Calu3 (cell line): ENCODE data around the gene CDC42BPB. TPM values are rescaled to one million over a fixed set of nuclear protein-coding genes. Genes with fewer than 3 reads are reported as not detected.

Experiments used
- BruUV-seq: library from RNA; stranded (reverse); fragments of 400-500 nt; replicated peaks from 2 replicates; lab custom pipeline; 2021; lab: Mats Ljungman, UMichigan
- CTCF ChIA-PET: fragments of 300-600 bp; sonication (Branson Sonifier 250); formaldehyde crosslinking; loops from one replicate; lab custom pipeline; 2022; ENCODE audit warnings: antibody characterized with exemption; lab: Charles Lee
- DNase-seq: peaks from one replicate; pipeline ENCODE4 v3.0.0; 2022
- H3K27ac Mint-ChIP-seq: one replicate; pipeline ENCODE4 v1.8.0; 2022; ENCODE audit warnings: mixed read lengths; ENCODE audit not compliant: unreplicated experiment
- H3K27me3 Mint-ChIP-seq: one replicate; pipeline ENCODE4 v1.8.0; 2022; ENCODE audit warnings: mixed read lengths; ENCODE audit not compliant: unreplicated experiment
- H3K36me3 Mint-ChIP-seq: one replicate; pipeline ENCODE4 v1.8.0; 2022; ENCODE audit warnings: mild to moderate bottlenecking, moderate library complexity, mixed read lengths; ENCODE audit not compliant: insufficient read depth, unreplicated experiment
- H3K4me1 Mint-ChIP-seq: one replicate; pipeline ENCODE4 v1.8.0; 2022; ENCODE audit warnings: mild to moderate bottlenecking, low read depth, mixed read lengths; ENCODE audit not compliant: unreplicated experiment
- H3K4me3 Mint-ChIP-seq: one replicate; pipeline ENCODE4 v1.8.0; 2022; ENCODE audit warnings: mild to moderate bottlenecking, low read depth, moderate library complexity, mixed read lengths; ENCODE audit not compliant: unreplicated experiment
- H3K9me3 Mint-ChIP-seq: one replicate; pipeline ENCODE4 v1.8.0; 2022; ENCODE audit warnings: low read depth, mixed read lengths; ENCODE audit not compliant: unreplicated experiment
- intact Hi-C: fragments of 100-400 bp; cut with micrococcal nuclease; formaldehyde crosslinking; loops from one replicate; pipeline ENCODE4 v1.10.0; 2022; ENCODE audit not compliant: unreplicated experiment
- total RNA-seq: library from RNA; stranded (reverse); gene quantifications from 2 replicates; pipeline ENCODE4 v1.2.3, GENCODE V29; 2022
- TF ChIP-seq, protein P1 (sequence below): fragments of 200-600 bp; IDR thresholded peaks from one replicate; pipeline ENCODE4 v1.8.0; 2022; ENCODE audit warnings: antibody characterized with exemption; ENCODE audit not compliant: unreplicated experiment

The CDC42BPB gene
- total RNA-seq, 1 experiment from 2014 or later, result 98.7 TPM

DNA sequence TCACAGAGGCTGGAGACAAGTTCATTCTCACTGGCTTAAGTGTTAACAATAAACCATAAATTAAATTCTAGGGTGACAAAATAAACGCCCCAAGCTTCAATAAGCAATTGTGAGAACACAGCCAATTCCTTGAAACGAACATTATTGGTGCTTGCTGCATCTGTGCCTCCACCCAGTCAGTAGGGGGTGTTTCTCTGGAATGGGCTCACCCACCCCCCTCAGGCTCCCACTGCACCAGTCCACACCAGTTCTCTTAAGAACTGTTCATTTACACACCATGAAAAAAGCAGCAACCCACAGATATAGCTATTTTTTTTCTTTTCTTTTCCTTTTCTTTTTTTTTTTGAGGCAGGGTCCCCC, 34.7 kb downstream of the CDC42BPB start:
- TF ChIP-seq, protein P1, sequence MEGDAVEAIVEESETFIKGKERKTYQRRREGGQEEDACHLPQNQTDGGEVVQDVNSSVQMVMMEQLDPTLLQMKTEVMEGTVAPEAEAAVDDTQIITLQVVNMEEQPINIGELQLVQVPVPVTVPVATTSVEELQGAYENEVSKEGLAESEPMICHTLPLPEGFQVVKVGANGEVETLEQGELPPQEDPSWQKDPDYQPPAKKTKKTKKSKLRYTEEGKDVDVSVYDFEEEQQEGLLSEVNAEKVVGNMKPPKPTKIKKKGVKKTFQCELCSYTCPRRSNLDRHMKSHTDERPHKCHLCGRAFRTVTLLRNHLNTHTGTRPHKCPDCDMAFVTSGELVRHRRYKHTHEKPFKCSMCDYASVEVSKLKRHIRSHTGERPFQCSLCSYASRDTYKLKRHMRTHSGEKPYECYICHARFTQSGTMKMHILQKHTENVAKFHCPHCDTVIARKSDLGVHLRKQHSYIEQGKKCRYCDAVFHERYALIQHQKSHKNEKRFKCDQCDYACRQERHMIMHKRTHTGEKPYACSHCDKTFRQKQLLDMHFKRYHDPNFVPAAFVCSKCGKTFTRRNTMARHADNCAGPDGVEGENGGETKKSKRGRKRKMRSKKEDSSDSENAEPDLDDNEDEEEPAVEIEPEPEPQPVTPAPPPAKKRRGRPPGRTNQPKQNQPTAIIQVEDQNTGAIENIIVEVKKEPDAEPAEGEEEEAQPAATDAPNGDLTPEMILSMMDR, result no peak
- CTCF ChIA-PET, result no interaction called here
- intact Hi-C loops, result no loop called here
- peaks cover 54% of the 10 kb centered on the region for H3K4me1 Mint-ChIP-seq
- H3K9me3 Mint-ChIP-seq, result no peaks in the 10 kb centered on the region
- no TSS peak for BruUV-seq
- DNase-seq, result no peak
- no peaks in the 10 kb centered on the region for H3K27me3 Mint-ChIP-seq
- H3K27ac Mint-ChIP-seq, result no peak overlapping the region
- no peak overlapping the region for H3K4me3 Mint-ChIP-seq
- H3K36me3 Mint-ChIP-seq, result peaks cover 20% of the 10 kb centered on the region

DNA sequence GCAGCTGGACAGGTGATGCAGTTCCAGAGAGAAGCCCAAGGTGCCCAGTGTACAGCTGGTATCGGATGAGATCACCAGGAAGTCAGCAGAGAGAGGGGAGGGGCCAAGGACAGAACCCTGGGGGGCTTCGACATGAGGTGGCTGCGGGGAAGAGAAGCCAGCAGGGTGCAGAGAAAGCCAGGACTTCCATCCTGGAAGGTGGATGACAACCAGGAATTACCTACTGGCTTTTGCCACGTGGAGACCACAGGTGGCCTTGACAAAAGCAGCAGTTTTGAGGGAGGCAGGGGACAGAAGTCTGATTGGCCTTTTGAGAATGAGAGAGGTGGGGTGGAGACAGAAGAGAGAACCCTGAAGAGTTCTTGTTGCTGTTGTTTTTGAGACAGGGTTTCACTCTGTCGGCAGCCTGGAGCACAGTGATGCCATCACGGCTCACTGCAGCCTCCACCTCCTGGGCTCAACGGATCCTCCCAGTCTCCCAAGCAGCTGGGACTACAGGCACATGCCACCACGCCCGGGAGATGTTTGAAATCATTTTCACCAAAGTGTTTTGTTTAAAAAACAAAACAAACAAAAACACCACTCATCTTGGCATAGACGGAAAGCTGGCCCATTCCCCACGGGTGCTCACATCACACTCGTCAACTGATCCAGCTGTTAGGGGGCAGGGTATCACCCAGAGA, 35.2 kb downstream of the CDC42BPB start:
- H3K4me1 Mint-ChIP-seq, result peaks cover 54% of the 10 kb centered on the region

DNA sequence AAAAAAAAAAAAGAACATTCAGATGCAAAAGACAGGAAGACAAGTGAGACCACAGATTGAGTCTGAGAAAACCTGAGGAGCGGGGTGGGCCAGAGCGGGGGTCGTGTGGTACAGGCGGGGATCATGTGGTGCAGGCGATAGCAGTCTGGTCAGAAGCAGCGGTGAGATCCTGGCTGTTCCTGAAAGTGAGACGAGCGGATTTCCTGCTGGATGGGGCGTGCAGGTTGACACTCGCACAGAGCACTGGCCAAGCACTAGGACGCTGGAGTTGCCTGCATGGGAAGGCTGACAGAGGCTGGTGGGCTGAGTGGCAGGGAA, 35.7 kb downstream of the CDC42BPB start:
- no TSS peak for BruUV-seq
- Mint-ChIP-seq H3K4me1 (peaks cover 54% of the 10 kb centered on the region), H3K9me3 (no peaks in the 10 kb centered on the region), H3K36me3 (peaks cover 20% of the 10 kb centered on the region), H3K4me3 (no peak overlapping the region), H3K27ac (no peak overlapping the region), H3K27me3 (no peaks in the 10 kb centered on the region)
- intact Hi-C loops, result no loop called here
- CTCF ChIA-PET, result no interaction called here
- TF ChIP-seq, protein P1, result no peak
- no peak for DNase-seq

More for the DNA sequence above, 35.2 kb downstream of the CDC42BPB start:
- TF ChIP-seq, protein P1, result no peak
- intact Hi-C loops, result no loop called here
- Mint-ChIP-seq H3K36me3 (peaks cover 20% of the 10 kb centered on the region), H3K9me3 (no peaks in the 10 kb centered on the region), H3K4me3 (no peak overlapping the region), H3K27ac (no peak overlapping the region), H3K27me3 (no peaks in the 10 kb centered on the region)
- CTCF ChIA-PET, result no interaction called here
- DNase-seq, result no peak
- BruUV-seq, result no TSS peak

DNA sequence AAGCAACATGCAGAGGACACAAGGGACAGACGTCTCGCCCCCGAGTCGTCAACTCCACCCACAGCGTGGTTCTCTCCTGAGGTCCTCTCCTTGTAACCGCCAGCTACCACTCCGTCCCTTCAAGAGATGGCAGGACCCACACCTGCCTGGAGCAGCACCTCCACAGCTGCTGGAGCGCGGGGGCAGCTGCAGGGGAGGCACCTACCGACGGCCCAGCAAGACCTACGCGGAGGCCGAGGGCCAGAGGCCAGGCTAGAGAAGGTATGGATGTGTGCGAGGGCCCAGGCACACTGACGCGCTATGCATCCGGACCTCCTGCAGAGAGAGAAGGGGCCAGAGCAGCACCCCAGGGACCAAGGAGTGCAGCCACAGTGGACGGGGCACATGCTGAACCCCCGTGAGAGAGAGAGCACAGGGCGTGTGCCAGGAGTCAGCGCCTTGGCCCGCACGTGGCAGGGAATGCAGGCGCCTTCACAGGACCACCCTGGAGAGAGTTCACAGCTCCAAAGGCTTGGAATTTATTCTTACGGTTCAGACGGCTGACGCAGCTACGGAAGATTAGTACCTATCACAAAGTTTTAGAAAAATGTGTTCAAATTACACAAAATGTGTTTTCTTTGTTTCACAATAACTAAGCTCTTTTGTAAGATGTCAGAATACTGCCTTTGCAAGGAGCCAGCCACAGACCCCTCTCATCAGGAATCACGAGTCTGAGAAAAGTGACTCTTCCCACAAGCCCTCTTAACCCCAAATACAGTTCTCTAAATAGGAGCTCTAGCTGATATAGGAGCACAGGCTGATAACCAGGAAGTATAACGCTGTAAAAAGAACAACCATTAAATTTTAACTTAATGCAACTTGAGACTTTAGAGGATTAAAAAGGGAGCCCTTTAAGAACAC, 36.8 kb downstream of the CDC42BPB start:
- no peak for DNase-seq
- Mint-ChIP-seq H3K4me3 (no peak overlapping the region), H3K9me3 (no peaks in the 10 kb centered on the region), H3K4me1 (peaks cover 56% of the 10 kb centered on the region), H3K36me3 (peaks cover 20% of the 10 kb centered on the region), H3K27ac (peak overlapping the region; percentile 27), H3K27me3 (no peaks in the 10 kb centered on the region)
- CTCF ChIA-PET, result no interaction called here
- TF ChIP-seq, protein P1, result no peak
- BruUV-seq, result no TSS peak
- intact Hi-C loops, result no loop called here
